IMR-90 (cell line): ENCODE data around the gene GPX6. TPM values are rescaled to one million over a fixed set of nuclear protein-coding genes. Genes with fewer than 3 reads are reported as not detected.
A peak's percentile ranks its signal among the peaks of the same experiment; 100 is the strongest.

Experiments used
- ATAC-seq: fragments of 200-7000 bp; cut with Tn5 transposase; 2 replicates; pipeline ENCODE4 v1.9.1; 2020; ENCODE audit warnings: low read depth, mild to moderate bottlenecking, moderate library complexity
- BruUV-seq: library from RNA; stranded (reverse); fragments of 400-500 nt; replicated peaks from 2 replicates; lab custom pipeline; 2021; lab: Mats Ljungman, UMichigan
- CTCF ChIA-PET: fragments of 300-600 bp; formaldehyde crosslinking; extraction: SDS; loops from one replicate; lab custom pipeline; 2021; ENCODE audit warnings: antibody characterized with exemption; lab: Yijun Ruan, JAX
- POLR2A ChIA-PET: fragments of 300-600 bp; sonication (Branson Sonifier 250); formaldehyde crosslinking; loops from one replicate; lab custom pipeline; 2022; ENCODE audit warnings: antibody characterized with exemption; ENCODE audit not compliant: unreplicated experiment; lab: Charles Lee
- DNase-seq: peaks from one replicate; pipeline ENCODE4 v3.0.0; 2013
- H2AFZ ChIP-seq: replicated peaks from 2 replicates; pipeline ENCODE3; 2013; ENCODE audit warnings: low read length, mild to moderate bottlenecking; ENCODE audit not compliant: poor library complexity
- H2AK5ac ChIP-seq: 2 replicates; pipeline ENCODE4 v1.6.1; 2013; ENCODE audit warnings: low read depth, low read length, inconsistent platforms
- H2AK9ac ChIP-seq: replicated peaks from 2 replicates; pipeline ENCODE3; 2013; ENCODE audit warnings: mild to moderate bottlenecking, low read depth, low read length, moderate library complexity; ENCODE audit not compliant: poor library complexity
- H2BK120ac ChIP-seq: 2 replicates; pipeline ENCODE4 v1.6.1; 2013; ENCODE audit warnings: low read depth, low read length, inconsistent platforms
- H2BK15ac ChIP-seq: 3 replicates; pipeline ENCODE4 v1.6.1; 2013; ENCODE audit warnings: low read depth, low read length, inconsistent platforms
- H2BK20ac ChIP-seq: 2 replicates; pipeline ENCODE4 v1.6.1; 2013; ENCODE audit warnings: low read depth, mild to moderate bottlenecking, inconsistent platforms, low read length, moderate library complexity
- H2BK5ac ChIP-seq: 2 replicates; pipeline ENCODE4 v1.6.1; 2013; ENCODE audit warnings: mild to moderate bottlenecking, low read depth, low read length, inconsistent platforms; ENCODE audit not compliant: poor library complexity, severe bottlenecking
- H3K14ac ChIP-seq: replicated peaks from 2 replicates; pipeline ENCODE4 v1.6.1; 2013; ENCODE audit warnings: low read depth, low read length, inconsistent platforms
- H3K18ac ChIP-seq: 2 replicates; pipeline ENCODE4 v1.6.1; 2013; ENCODE audit warnings: low read depth, low read length, control low read depth
- H3K23ac ChIP-seq: 2 replicates; pipeline ENCODE4 v1.6.1; 2013; ENCODE audit warnings: low read depth, low read length, inconsistent platforms
- H3K27ac ChIP-seq: 2 replicates; pipeline ENCODE4 v1.5.1; 2013; ENCODE audit warnings: mild to moderate bottlenecking, control low read depth, low read length; ENCODE audit not compliant: insufficient read depth
- H3K27me3 ChIP-seq: 2 replicates; pipeline ENCODE4 v1.6.1; 2013; ENCODE audit warnings: low read length; ENCODE audit not compliant: control insufficient read depth, insufficient read depth
- H3K36me3 ChIP-seq: 2 replicates; pipeline ENCODE4 v1.6.1; 2013; ENCODE audit warnings: low read length, mixed read lengths; ENCODE audit not compliant: control insufficient read depth, insufficient read depth
- H3K4ac ChIP-seq: 2 replicates; pipeline ENCODE4 v1.6.1; 2013; ENCODE audit warnings: low read depth, low read length, inconsistent platforms
- H3K4me1 ChIP-seq: 2 replicates; pipeline ENCODE4 v1.6.1; 2013; ENCODE audit warnings: low read length, mixed read lengths; ENCODE audit not compliant: control insufficient read depth, insufficient read depth
- H3K4me2 ChIP-seq: 2 replicates; pipeline ENCODE4 v1.6.1; 2013; ENCODE audit warnings: low read depth, mild to moderate bottlenecking, control low read depth, low read length, moderate library complexity
- H3K4me3 ChIP-seq: 2 replicates; pipeline ENCODE4 v1.5.1; 2013; ENCODE audit warnings: low read depth, mild to moderate bottlenecking, control low read depth, low read length, moderate library complexity; ENCODE audit not compliant: insufficient read depth
- H3K56ac ChIP-seq: 2 replicates; pipeline ENCODE4 v1.6.1; 2013; ENCODE audit warnings: low read length, inconsistent platforms; ENCODE audit not compliant: insufficient read depth; ENCODE audit errors: extremely low read depth
- H3K79me1 ChIP-seq, 2 experiments: 2 replicates each; pipeline ENCODE4 v1.6.1; 2013; ENCODE audit warnings: low read length in 2 of 2, inconsistent platforms in 1 of 2, low read depth in 1 of 2
- H3K9ac ChIP-seq: 2 replicates; pipeline ENCODE4 v1.6.1; 2013; ENCODE audit warnings: low read depth, low read length, control low read depth
- H3K9me1 ChIP-seq: 2 replicates; pipeline ENCODE4 v1.6.1; 2013; ENCODE audit warnings: low read length, inconsistent platforms; ENCODE audit not compliant: insufficient read depth
- H3K9me3 ChIP-seq: 2 replicates; pipeline ENCODE4 v1.6.1; 2013; ENCODE audit warnings: low read length; ENCODE audit not compliant: control insufficient read depth, insufficient read depth
- H4K20me1 ChIP-seq: 2 replicates; pipeline ENCODE4 v1.6.1; 2013; ENCODE audit warnings: low read length, inconsistent platforms; ENCODE audit not compliant: insufficient read depth
- H4K5ac ChIP-seq: 2 replicates; pipeline ENCODE4 v1.6.1; 2013; ENCODE audit warnings: mild to moderate bottlenecking, low read depth, low read length, control low read depth
- H4K8ac ChIP-seq, 2 experiments: 2 replicates each; pipeline ENCODE4 v1.6.1; 2013; ENCODE audit warnings: low read depth in 2 of 2, low read length in 2 of 2, control low read depth in 1 of 2, inconsistent platforms in 1 of 2
- H4K91ac ChIP-seq: 2 replicates; pipeline ENCODE4 v1.6.1; 2013; ENCODE audit warnings: low read depth, low read length, inconsistent platforms; ENCODE audit not compliant: insufficient read depth
- BHLHE40 ChIP-seq: fragments of 150-350 bp; IDR thresholded peaks from 2 replicates; pipeline ENCODE4 v1.6.1; 2016; ENCODE audit warnings: mild to moderate bottlenecking, low read depth, low read length
- CHD1 ChIP-seq: IDR thresholded peaks from 2 replicates; pipeline ENCODE4 v1.6.1; 2012; ENCODE audit warnings: low read depth, low read length, improper control_type of control experiment
- FOS ChIP-seq: fragments of 150-350 bp; IDR thresholded peaks from 2 replicates; pipeline ENCODE4 v1.6.1; 2016; ENCODE audit warnings: low read depth, low read length
- MAFK ChIP-seq: IDR thresholded peaks from 2 replicates; pipeline ENCODE4 v1.6.1; 2012; ENCODE audit warnings: low read depth, low read length, improper control_type of control experiment
- MXI1 ChIP-seq: IDR thresholded peaks from 2 replicates; pipeline ENCODE4 v1.6.1; 2012; ENCODE audit warnings: low read depth, mild to moderate bottlenecking, low read length, moderate library complexity, borderline replicate concordance
- RAD21 ChIP-seq: IDR thresholded peaks from 2 replicates; pipeline ENCODE4 v1.6.1; 2012; ENCODE audit warnings: low read length, improper control_type of control experiment
- USF2 ChIP-seq: fragments of 150-350 bp; IDR thresholded peaks from 2 replicates; pipeline ENCODE4 v1.6.1; 2017; ENCODE audit warnings: mild to moderate bottlenecking, antibody characterized with exemption, low read length, low read depth
- WGBS, 2 experiments: methylation state at CpG; one replicate each; pipeline versions ENCODE4 v1.1.5 to v1.1.7; 2013; ENCODE audit warnings: missing lambda C conversion rate in 2 of 2; ENCODE audit not compliant: insufficient read length in 1 of 2; ENCODE audit errors: extremely low coverage in 2 of 2; 5-methylcytosine and 5-hydroxymethylcytosine counted together
- dilution Hi-C: fragments of 300-500 bp; cut with HindIII; formaldehyde crosslinking; loops from one replicate; pipeline ENCODE4 v1.14.3; 2018; ENCODE audit warnings: low sequenced_read_pairs; ENCODE audit not compliant: unreplicated experiment
- in situ Hi-C: fragments of 300-500 bp; cut with MboI; formaldehyde crosslinking; loops from 3 replicates; pipeline ENCODE4 v1.14.3; 2019; ENCODE audit warnings: low sequenced_read_pairs, inconsistent platforms, mixed read lengths
- intact Hi-C: fragments of 100-400 bp; cut with micrococcal nuclease; formaldehyde crosslinking; loops from 2 replicates; pipeline ENCODE4 v1.10.0; 2022
- polyA plus RNA-seq, 3 experiments: library from polyadenylated mRNA; depleted of rRNA; stranded (reverse); fragments of >200 nt; gene quantifications; 2 replicates each; pipeline ENCODE4 v1.2.3, GENCODE V29; 2012; ENCODE audit warnings: low replicate concordance in 1 of 3
- total RNA-seq: library from RNA; depleted of rRNA; stranded (reverse); fragments of >200 nt; gene quantifications from 2 replicates; pipeline ENCODE4 v1.2.3, GENCODE V29; 2012

The GPX6 gene
- total and polyA plus RNA-seq, 2 of the 4 experiments (the other 2 are of a cell fraction): not detected

- TF ChIP-seq MXI1 (no peak), BHLHE40 (no peak), MAFK (no peak), USF2 (no peak)
Observed at GRCh38 chr6:28541996-28542395, 26.4 kb upstream of the GPX6 start (continued).

- no peak overlapping the region for H4K5ac ChIP-seq
- POLR2A ChIA-PET: no interaction called here
- no peaks in the 10 kb centered on the region for H3K79me1 ChIP-seq
- no TSS peak for BruUV-seq
- in situ Hi-C loops: no loop called here
- 0 out of 2 replicates have a peak overlapping the region, but pooled peaks have one; percentile 77 for H3K4me2 ChIP-seq
- TF ChIP-seq CHD1 (no peak), RAD21 (no peak), FOS (no peak)
- H2BK20ac ChIP-seq: no peak overlapping the region
- no peaks in the 10 kb centered on the region for H4K20me1 ChIP-seq
- no peak overlapping the region for H3K23ac ChIP-seq
- H3K56ac ChIP-seq: no peak overlapping the region
- no peaks in the 10 kb centered on the region; the same call in 1 of the 2 replicates for H3K27me3 ChIP-seq
- H3K14ac ChIP-seq: no peak overlapping the region
- H2BK120ac ChIP-seq: no peak overlapping the region
- H4K8ac ChIP-seq: no peak overlapping the region
- no peak overlapping the region for H3K9ac ChIP-seq
- intact Hi-C loops: no loop called here
- dilution Hi-C loops: no loop called here
- CTCF ChIA-PET: interaction anchor here (0.6 kb wide), 1 partner anchor 29 kb away, joined by 4 read pairs; no protein-coding TSS in a partner anchor
- H3K9me1 ChIP-seq: no peaks in the 10 kb centered on the region
- DNase-seq (peak; percentile 4), ATAC-seq (no peak)
- no peak overlapping the region for H2AFZ ChIP-seq
- H3K18ac ChIP-seq: no peak overlapping the region
- no peaks in the 10 kb centered on the region for H3K4me1 ChIP-seq
- H2AK5ac ChIP-seq: no peak overlapping the region
- no peak overlapping the region for H3K27ac ChIP-seq
- no peak overlapping the region for H3K4me3 ChIP-seq
- H3K36me3 ChIP-seq: no peaks in the 10 kb centered on the region
- no peak overlapping the region for H2BK5ac ChIP-seq
- WGBS, 2 experiments: 13% methylated on average over 3 of the region's 22 CpGs; no CpG with 5 or more reads in 1 of the 2 experiments
- H2AK9ac ChIP-seq: no peak overlapping the region
- H3K4ac ChIP-seq: no peak overlapping the region
- no peak overlapping the region for H2BK15ac ChIP-seq
- H4K91ac ChIP-seq: no peak overlapping the region
- H3K9me3 ChIP-seq: no peaks in the 10 kb centered on the region
Observed at GRCh38 chr6:28537509-28538140, 22.0 kb upstream of the GPX6 start.
